K562 (cell line): ENCODE data around the gene CCDC34. TPM values are rescaled to one million over a fixed set of nuclear protein-coding genes. Genes with fewer than 3 reads are reported as not detected.
"Not testable (repeated sequence)": the region's sequence is repeated elsewhere in the genome, so short reads cannot be mapped to it uniquely, and the experiment has no call there.

ENCODE experiments used
- ATAC-seq: fragments of 200-7000 bp; cut with Tn5 transposase; 3 replicates; pipeline ENCODE4 v1.9.1; 2020; ENCODE audit warnings: moderate library complexity
- BruUV-seq: library from RNA; stranded (reverse); fragments of 400-500 nt; replicated peaks from 2 replicates; lab custom pipeline; 2021; lab: Mats Ljungman, UMichigan
- CTCF ChIA-PET: fragments of 300-600 bp; formaldehyde crosslinking; extraction: SDS; loops from one replicate; lab custom pipeline; 2021; ENCODE audit warnings: low intra/inter-chr PET ratio; lab: Yijun Ruan, JAX
- POLR2A ChIA-PET: fragments of 300-600, 350-650 bp; sonication (Branson Sonifier 250); formaldehyde crosslinking; extraction: SDS; loops from one replicate; lab custom pipeline; 2021; ENCODE audit warnings: antibody characterized with exemption, inconsistent platforms; lab: Yijun Ruan, JAX
- DNase-seq, 4 experiments: peaks; one replicate each; pipeline versions ENCODE4 v3.0.0 to v3.0.0-alpha.2; 2011 to 2018; ENCODE audit warnings: low spot score in 3 of 4, mixed read lengths in 3 of 4; ENCODE audit errors: extremely low read depth in 1 of 4
- FAIRE-seq: peaks from 2 replicates; lab custom pipeline; 2011; peaks lifted over from hg19 to GRCh38; lab: Jason Lieb, UNC
- H2AFZ ChIP-seq: 2 replicates; pipeline ENCODE4 v1.6.0; 2011; ENCODE audit warnings: low read depth, low read length, control low read depth, inconsistent platforms
- H3K27ac ChIP-seq: fragments of 200-600 bp; 3 replicates; pipeline ENCODE4 v1.8.0; 2011; ENCODE audit warnings: low read depth, mild to moderate bottlenecking, control low read depth, inconsistent platforms, low read length, moderate library complexity, mixed read lengths; ENCODE audit errors: extremely low read depth
- H3K27me3 ChIP-seq, 2 experiments: fragments of 300-600 bp in 1 of 2; 2 replicates in 1 of 2; 3 replicates in 1 of 2; pipeline versions ENCODE4 v1.6.0 to v1.8.0; 2011; ENCODE audit warnings: inconsistent platforms in 2 of 2, low read length in 2 of 2, mild to moderate bottlenecking in 1 of 2, mixed read lengths in 1 of 2, moderate library complexity in 1 of 2; ENCODE audit not compliant: control insufficient read depth in 2 of 2, insufficient read depth in 2 of 2
- H3K36me3 ChIP-seq: fragments of 300-600 bp; 3 replicates; pipeline ENCODE4 v1.8.0; 2011; ENCODE audit warnings: mild to moderate bottlenecking, low read length, inconsistent platforms; ENCODE audit not compliant: control insufficient read depth, insufficient read depth
- H3K4me1 ChIP-seq, 2 experiments: fragments of 200-600 bp in 1 of 2; replicated peaks in 1 of 2; 2 replicates in 1 of 2; 3 replicates in 1 of 2; pipeline versions ENCODE4 v1.5.1 to v1.8.0; 2011; ENCODE audit warnings: inconsistent platforms in 2 of 2, low read length in 2 of 2, mild to moderate bottlenecking in 1 of 2, mixed read lengths in 1 of 2, moderate library complexity in 1 of 2; ENCODE audit not compliant: control insufficient read depth in 2 of 2, insufficient read depth in 2 of 2
- H3K4me2 ChIP-seq: 2 replicates; pipeline ENCODE4 v1.6.1; 2011; ENCODE audit warnings: low read length, control low read depth, inconsistent platforms, mixed read lengths; ENCODE audit not compliant: insufficient read depth
- H3K4me3 ChIP-seq: fragments of 200-600 bp; sonication (generic), shearing (Covaris generic); 2 replicates; pipeline ENCODE4 v1.5.1; 2016; ENCODE audit warnings: control low read depth, inconsistent platforms
- H3K79me2 ChIP-seq: fragments of 200-600 bp; 3 replicates; pipeline ENCODE4 v1.8.0; 2011; ENCODE audit warnings: low read length, inconsistent platforms; ENCODE audit not compliant: control insufficient read depth, insufficient read depth
- H3K9ac ChIP-seq, 2 experiments: 2 replicates each; pipeline versions ENCODE4 v1.6.0 to v1.6.1; 2011; ENCODE audit warnings: low read depth in 2 of 2, low read length in 2 of 2, control low read depth in 1 of 2, inconsistent platforms in 1 of 2, mild to moderate bottlenecking in 1 of 2, mixed read lengths in 1 of 2; ENCODE audit not compliant: insufficient read depth in 1 of 2
- H3K9me1 ChIP-seq: one replicate; pipeline ENCODE4 v1.6.0; 2011; ENCODE audit warnings: inconsistent platforms, mild to moderate bottlenecking, low read length, moderate library complexity; ENCODE audit not compliant: control insufficient read depth, insufficient read depth
- H3K9me3 ChIP-seq: replicated peaks from 2 replicates; pipeline ENCODE4 v1.5.1; 2011; ENCODE audit warnings: low read depth, low read length, inconsistent platforms; ENCODE audit not compliant: control insufficient read depth, insufficient read depth
- H4K20me1 ChIP-seq: replicated peaks from 2 replicates; pipeline ENCODE4 v1.6.1; 2011; ENCODE audit warnings: low read length, inconsistent platforms, mixed read lengths; ENCODE audit not compliant: control insufficient read depth, insufficient read depth
- CGGBP1 ChIP-seq: fragments of 250-450 bp; sonication (Bioruptor Pico); IDR thresholded peaks from 2 replicates; pipeline ENCODE4 v1.9.0; 2021; ENCODE audit warnings: mild to moderate bottlenecking
- DDX20 ChIP-seq: fragments of 450-650 bp; IDR thresholded peaks from 2 replicates; pipeline ENCODE4 v1.6.1; 2016; ENCODE audit warnings: missing genetic modification characterization, low read depth, mild to moderate bottlenecking, missing compliant biosample characterization, moderate library complexity
- E2F4 ChIP-seq: sonication (generic); formaldehyde crosslinking; IDR thresholded peaks from 2 replicates; pipeline ENCODE4 v1.8.0; 2022; ENCODE audit warnings: mild to moderate bottlenecking, low read depth, missing genetic modification reagents
- IRF1 ChIP-seq: sonication (generic); formaldehyde crosslinking; IDR thresholded peaks from 2 replicates; pipeline ENCODE4 v1.8.0; 2022; ENCODE audit warnings: missing genetic modification reagents, mild to moderate bottlenecking, borderline replicate concordance
- NFXL1 ChIP-seq: fragments of 450-650 bp; formaldehyde crosslinking; IDR thresholded peaks from 2 replicates; pipeline ENCODE4 v1.4.0; 2021; ENCODE audit warnings: mild to moderate bottlenecking
- ZNF239 ChIP-seq: fragments of 250-450 bp; sonication (Bioruptor Pico); IDR thresholded peaks from 2 replicates; pipeline ENCODE4 v1.4.0; 2020; ENCODE audit warnings: mild to moderate bottlenecking
- ZNF57 ChIP-seq: fragments of 450-650 bp; formaldehyde crosslinking; IDR thresholded peaks from 2 replicates; pipeline ENCODE4 v1.4.0; 2020; ENCODE audit warnings: mild to moderate bottlenecking, moderate library complexity
- ZNF764 ChIP-seq: fragments of 250-450 bp; sonication (Bioruptor Pico); IDR thresholded peaks from 2 replicates; pipeline ENCODE4 v1.4.0; 2020; ENCODE audit warnings: low read depth, mild to moderate bottlenecking, moderate library complexity
- ZNF79 ChIP-seq: fragments of 250-450 bp; sonication (Bioruptor Pico); IDR thresholded peaks from 2 replicates; pipeline ENCODE4 v1.4.0; 2020; ENCODE audit warnings: low read depth, mild to moderate bottlenecking, moderate library complexity
- WGBS: fragments of 100-300 bp; shearing (Covaris generic); methylation state at CpG from one replicate; pipeline ENCODE4 v1.1.6; 2016; ENCODE audit warnings: low coverage, mixed read lengths; ENCODE audit not compliant: insufficient coverage; ENCODE audit errors: missing lambda C conversion rate; 5-methylcytosine and 5-hydroxymethylcytosine counted together
- in situ Hi-C: fragments of 300-500 bp; cut with MboI; formaldehyde crosslinking; loops from 4 replicates; pipeline ENCODE4 v1.15.0; 2018; ENCODE audit warnings: inconsistent platforms, mixed read lengths
- intact Hi-C: fragments of 100-400 bp; cut with micrococcal nuclease; formaldehyde crosslinking; loops from 2 replicates; pipeline ENCODE4 v1.14.2; 2022
- polyA plus RNA-seq, 8 experiments: library from polyadenylated mRNA; depleted of rRNA in 4 of 8; stranded (reverse) in 5 of 8; unstranded in 3 of 8; fragments of >200 nt; fragmentation: Nextera tagmentation in 2 of 8; fragmentation: Illumina TruSeq in 1 of 8; extraction: Ambion mirVana in 2 of 8; extraction: Trizol in 1 of 8; gene quantifications; 2 replicates each; pipeline versions ENCODE4 v1.2.1 to v1.2.3, GENCODE V29; 2011 to 2014; ENCODE audit warnings: inconsistent platforms in 1 of 8, missing spikeins in 1 of 8
- total RNA-seq, 7 experiments: library from RNA; depleted of rRNA in 6 of 7; stranded (reverse); fragments of >200 nt in 6 of 7; fragmentation: Illumina TruSeq in 2 of 7; extraction: Trizol in 2 of 7; gene quantifications; 2 replicates each; pipeline versions ENCODE4 v1.2.1 to v1.2.3, GENCODE V29; 2011 to 2021; ENCODE audit warnings: low replicate concordance in 1 of 7

CCDC34 gene
- total and polyA plus RNA-seq, 9 of the 15 experiments (the other 6 are each of a cell fraction or from before 2014, with no cell fraction given) = 6.2 to 42.0 (median 15.7) TPM

DNA sequence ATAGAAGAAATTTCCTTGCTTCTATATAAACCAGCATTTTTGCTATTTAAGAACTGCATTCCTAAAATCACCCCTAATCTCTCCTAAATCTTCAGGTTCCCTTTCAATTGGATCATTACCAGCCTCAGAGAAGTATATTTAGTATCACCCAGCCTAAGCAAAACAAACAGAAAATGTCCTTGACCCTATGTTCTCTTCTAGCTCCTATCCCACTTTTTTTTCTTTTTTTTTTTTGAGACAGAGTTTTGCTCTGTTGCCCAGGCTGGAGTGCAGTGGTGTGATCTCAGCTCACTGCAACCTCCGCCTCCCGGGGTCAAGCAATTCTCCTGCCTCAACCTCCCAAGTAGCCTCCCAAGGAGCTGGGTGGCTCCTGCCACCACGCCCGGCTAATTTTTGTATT is 28.3 kb downstream of the CCDC34 start:
- H3K27ac ChIP-seq, CTCF ChIA-PET, intact Hi-C loops: not testable (repeated sequence)

DNA sequence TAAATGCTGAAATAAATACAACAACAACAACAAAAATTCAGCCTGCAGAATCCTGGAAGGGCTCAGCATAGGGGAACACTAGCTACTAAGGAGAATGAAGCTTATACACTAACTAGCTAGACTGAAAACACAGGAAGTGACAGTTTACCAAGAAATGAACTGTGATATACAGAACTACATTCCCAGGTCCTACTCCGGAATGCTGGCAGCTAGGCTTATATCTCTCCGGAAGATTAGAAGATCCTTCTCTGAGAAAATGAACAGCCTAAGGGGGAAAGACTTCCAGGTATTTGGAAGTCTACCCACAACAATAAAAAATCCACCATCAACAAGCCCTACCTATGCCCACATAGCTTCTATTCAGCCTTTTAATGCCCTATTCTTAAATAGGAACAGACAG is 31.0 kb downstream of the CCDC34 start:
- DNase-seq = no peak
- H3K9me1 ChIP-seq = no peaks in the 10 kb centered on the region
- POLR2A ChIA-PET = no interaction called here
- CTCF ChIA-PET = no interaction called here
- H3K4me3 ChIP-seq = no peak overlapping the region
- BruUV-seq = no TSS peak
- H3K4me2 ChIP-seq = no peak overlapping the region
- H2AFZ ChIP-seq = no peak overlapping the region
- intact Hi-C loops (no loop called here), in situ Hi-C loops (no loop called here)
- FAIRE-seq = no peak
- TF ChIP-seq ZNF79 (CRISPR knock-in tag) (no peak), NFXL1 (CRISPR knock-in tag) (no peak), DDX20 (tag) (no peak), E2F4 (CRISPR knock-in tag) (no peak), ZNF764 (CRISPR knock-in tag) (no peak), ZNF57 (no peak), ZNF239 (CRISPR knock-in tag) (no peak), CGGBP1 (CRISPR knock-in tag) (no peak), IRF1 (no peak)
- no peak overlapping the region for H3K27ac ChIP-seq
- H3K9ac ChIP-seq = no peak overlapping the region
- no peaks in the 10 kb centered on the region for H3K27me3 ChIP-seq
- no peaks in the 10 kb centered on the region for H3K9me3 ChIP-seq
- H3K36me3 ChIP-seq = no peaks in the 10 kb centered on the region
- H3K79me2 ChIP-seq = no peaks in the 10 kb centered on the region
- no peaks in the 10 kb centered on the region for H3K4me1 ChIP-seq
- WGBS = 73% methylated on average over 2 of the region's 2 CpGs
- H4K20me1 ChIP-seq = no peaks in the 10 kb centered on the region
- no peak for ATAC-seq

More for the DNA sequence above, 28.3 kb downstream of the CCDC34 start:
- H3K9me1 ChIP-seq, ATAC-seq, H3K9ac ChIP-seq, H4K20me1 ChIP-seq, H3K27me3 ChIP-seq, H2AFZ ChIP-seq, BruUV-seq, H3K4me3 ChIP-seq, H3K4me2 ChIP-seq, DNase-seq, H3K79me2 ChIP-seq, H3K9me3 ChIP-seq, H3K36me3 ChIP-seq, POLR2A ChIA-PET, in situ Hi-C loops, FAIRE-seq, H3K4me1 ChIP-seq: not testable (repeated sequence)
- WGBS = 94% methylated on average over 4 of the region's 4 CpGs
